CD1c-positive myeloid dendritic cell (primary cell): ENCODE data around the gene CHKA.

Experiments
- DNase-seq: peaks from one replicate; pipeline ENCODE4 v3.0.0-alpha.2; 2016; ENCODE audit errors: extremely low spot score

CHKA gene

DNA sequence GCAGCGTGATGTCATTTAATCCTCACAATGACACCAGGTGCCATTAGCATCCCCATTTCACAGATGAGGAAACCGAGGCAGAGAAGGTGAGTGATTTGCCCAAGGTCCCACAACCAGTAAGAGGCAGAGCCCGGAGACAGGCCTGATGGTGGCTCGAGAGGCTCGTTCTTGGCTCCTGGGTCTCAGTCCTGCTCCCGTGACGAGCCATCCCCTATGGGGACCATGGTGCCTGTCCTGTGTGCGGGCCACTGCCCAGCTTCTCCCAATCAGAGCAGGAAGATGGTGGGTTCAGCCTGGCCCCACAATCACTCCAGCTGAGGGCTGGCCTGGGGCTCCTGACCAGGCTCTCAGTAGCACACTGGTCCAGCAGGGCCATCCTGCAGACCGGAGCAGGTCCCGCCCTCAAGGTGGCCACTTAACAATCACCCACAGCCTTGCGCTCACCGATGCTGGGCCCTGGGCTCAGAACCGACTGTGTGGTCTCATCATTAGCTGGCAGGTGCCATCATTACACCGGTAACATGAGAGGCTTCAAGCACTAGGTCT is 107.5 kb downstream of the CHKA start:
- no peak for DNase-seq

DNA sequence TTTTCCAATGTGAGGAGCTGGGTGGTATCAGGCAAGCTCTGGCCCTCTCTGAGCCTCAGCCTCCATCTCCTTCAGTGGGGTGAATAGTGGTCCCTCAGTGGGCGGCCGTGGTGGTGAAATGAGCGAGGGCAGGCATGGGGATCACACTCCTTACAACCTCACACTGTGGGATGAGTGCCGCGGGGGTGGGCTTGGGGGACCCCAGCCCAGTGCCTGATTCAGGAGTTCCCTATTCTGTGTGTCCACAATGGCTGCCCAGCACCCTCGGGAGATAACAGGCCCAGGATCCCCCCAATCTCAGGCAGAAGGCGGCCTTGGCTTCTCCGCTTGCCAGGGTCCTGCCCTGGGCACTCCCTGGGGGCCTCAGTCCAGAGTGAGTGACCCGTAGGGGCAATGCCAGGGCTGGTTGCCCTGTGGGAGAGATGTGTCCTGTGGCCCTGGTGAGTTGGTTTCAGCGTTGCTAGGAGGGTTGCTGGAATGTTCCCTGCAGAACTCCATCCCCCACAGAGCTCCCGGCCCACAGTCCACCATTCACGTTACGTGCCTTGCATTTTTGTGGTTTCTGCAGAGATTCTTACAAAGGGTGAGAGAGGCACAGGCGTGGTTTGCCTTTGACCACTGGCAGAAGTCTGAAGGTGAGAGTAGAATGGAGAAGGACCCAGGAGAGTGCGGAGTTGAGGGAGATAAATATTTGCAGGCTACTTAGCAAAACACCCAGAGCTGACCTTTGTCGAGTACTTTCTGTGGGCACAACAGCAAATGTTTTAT is 108.2 kb downstream of the CHKA start:
- no peak for DNase-seq

DNA sequence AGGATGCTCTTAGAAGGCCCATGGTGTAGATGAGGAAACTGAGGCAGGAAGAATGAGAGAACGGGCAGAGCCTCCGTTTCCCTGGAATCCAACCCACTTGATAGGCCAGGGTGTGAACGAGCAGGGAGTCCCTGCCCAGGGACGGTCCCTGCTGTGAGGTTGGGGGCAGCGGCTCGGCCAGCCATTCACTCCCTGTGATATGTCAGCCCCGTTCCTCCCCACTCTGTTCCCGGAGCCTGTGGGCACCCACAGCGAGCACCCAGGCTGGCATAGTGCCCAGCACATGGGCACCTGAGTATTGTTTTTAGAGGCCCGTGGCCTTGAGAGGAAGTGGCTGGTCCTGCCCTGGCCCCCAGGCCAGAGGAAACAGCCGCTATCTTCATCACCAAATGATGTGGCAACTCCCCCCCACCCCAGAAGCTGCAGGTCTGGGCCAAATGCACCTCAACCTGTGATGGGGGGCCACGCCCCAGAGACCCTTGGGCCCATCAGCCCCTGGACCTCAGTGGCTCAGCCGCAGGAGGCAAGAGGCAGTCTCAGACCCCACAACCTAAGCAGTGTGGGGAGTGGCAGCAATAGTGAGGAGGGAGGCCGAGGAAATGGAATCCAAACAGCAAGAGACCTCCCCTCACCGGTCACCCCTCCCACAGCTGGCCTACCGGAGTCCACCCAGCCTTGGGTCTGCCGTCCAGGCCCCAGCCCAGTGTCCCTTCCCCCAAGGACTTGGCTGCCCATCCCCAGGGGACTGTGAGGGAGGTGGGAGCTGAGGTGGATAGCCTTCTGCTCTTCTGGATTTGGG is 108.9 kb downstream of the CHKA start:
- no peak for DNase-seq

DNA sequence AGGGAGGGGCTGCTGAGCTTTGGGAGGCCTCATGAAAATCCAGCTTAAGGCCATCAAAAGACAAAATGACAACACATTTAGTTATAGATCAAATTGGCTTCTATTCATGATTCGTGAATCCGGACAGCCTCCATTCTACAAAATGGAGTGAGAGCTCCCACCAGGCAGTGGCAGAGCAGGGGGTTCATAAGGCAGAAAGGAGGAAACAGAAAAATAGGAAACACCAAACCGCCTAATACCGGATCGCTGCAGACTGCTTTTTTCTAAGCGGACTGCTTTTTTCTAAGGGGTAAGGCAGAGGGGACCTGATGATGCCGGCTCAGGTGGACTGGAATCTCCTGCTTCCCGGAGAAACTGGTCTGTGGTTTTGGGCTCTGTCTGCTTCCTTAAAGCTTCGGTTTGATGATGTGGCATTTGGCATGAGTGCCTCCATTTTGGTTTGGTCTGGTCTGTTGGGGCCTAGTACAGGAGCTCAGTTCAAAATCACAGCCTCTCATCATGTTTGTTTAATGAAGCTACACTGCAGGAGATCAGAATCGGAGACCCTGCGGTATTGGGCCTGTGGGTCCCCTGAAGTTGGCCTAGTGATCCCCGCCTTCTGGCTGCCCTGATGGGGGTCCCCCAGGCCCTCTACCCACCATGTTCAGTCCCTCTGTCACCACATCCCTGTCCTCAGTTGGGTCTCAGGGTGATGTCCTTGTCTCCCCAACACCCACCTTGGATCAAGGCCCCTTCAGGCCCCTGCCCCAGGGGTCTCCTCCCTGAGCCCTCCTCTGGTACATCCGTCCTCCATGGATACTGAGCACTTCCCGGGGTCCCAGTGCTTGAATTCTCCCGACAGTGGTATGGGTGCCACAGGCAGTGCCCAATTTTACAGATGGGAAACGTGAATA is 109.9 kb downstream of the CHKA start:
- no peak for DNase-seq

DNA sequence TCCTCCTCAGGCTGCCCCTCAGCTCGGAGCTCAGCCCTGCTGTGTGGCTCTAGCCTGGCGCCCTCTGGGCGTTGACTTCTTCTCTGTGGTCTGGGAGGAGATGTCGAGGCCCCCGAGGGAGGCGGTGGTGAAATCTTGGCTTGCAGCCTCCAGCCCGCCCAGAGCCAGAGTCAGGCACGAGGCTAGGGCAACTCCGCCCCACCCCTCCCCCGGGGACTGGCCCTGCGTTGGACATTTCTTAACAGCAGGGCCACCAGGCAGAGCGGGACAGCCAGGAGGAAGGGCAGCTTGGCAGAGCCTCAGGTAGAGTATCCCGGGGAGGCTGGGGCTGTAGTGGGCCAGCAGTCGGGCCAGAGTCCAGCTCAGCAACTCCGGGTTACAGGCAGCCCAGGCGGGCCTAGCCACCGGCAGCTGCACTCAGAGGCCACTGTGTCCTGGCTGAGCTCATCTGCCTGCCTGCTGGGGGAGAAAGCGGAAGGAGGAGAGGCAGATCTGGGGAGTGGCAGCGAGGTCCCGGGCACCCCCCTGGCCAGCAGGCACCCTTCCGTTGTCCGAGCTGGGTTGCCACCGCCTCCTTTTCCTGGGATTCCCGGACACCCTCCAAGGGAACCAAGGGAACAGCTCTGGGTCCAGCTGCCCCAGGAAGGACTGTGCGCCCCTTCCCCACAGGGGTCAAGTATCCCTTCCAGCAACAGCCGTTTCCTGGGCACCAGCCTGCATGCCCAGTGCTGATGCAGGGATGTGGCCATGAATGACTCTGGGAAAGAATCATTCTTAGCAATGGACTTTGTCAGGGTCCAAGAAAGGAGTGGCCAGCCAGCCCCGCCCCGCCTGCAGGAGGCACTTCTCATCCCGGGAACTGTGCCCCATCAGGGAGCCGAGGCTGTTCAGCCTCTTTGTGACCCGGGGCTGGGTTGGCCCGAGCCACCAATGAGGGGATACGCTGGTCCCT is 110.8 kb downstream of the CHKA start, which contains the start of gene ALDH3B1:
Gene ALDH3B1 (plus strand): TSS at position 238 of the 952 bp plus-strand sequence. CDS start 4,971 bp downstream, outside the sequence.
- DNase-seq: peak; percentile 93

DNA sequence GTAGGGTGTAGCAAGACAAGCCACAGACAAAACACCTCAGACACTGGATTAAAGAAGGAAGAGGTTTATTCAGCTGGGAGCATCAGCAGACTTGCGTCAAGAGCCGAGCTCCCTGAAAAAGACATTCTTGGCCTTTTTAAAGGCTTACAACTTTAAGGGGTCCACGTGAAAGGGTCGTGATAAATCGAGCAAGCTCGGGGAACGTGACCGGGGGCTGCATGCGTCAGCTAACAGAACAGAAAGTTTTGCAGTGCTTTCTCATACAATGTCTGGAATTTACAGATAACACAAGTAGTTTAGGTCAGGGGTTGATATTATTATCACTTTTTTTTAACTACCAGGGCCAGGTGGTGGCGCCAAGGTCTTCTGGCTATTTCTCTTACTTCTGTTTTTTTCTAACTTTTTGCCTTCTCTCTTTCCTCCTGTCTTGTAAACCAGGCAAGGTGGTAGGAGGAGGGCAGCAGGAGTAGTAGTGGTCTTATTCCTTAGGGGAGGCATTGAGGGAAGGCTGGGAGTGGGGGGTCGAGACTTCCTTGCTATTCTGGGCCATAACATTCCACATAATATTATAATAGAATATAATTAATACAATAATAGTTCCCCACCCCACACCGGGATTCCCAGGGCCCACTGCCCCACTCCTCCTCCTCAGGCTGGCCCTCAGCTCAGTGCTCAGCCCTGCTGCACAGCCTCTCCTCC is 111.6 kb downstream of the CHKA start:
- DNase-seq: peak; percentile 26

DNA sequence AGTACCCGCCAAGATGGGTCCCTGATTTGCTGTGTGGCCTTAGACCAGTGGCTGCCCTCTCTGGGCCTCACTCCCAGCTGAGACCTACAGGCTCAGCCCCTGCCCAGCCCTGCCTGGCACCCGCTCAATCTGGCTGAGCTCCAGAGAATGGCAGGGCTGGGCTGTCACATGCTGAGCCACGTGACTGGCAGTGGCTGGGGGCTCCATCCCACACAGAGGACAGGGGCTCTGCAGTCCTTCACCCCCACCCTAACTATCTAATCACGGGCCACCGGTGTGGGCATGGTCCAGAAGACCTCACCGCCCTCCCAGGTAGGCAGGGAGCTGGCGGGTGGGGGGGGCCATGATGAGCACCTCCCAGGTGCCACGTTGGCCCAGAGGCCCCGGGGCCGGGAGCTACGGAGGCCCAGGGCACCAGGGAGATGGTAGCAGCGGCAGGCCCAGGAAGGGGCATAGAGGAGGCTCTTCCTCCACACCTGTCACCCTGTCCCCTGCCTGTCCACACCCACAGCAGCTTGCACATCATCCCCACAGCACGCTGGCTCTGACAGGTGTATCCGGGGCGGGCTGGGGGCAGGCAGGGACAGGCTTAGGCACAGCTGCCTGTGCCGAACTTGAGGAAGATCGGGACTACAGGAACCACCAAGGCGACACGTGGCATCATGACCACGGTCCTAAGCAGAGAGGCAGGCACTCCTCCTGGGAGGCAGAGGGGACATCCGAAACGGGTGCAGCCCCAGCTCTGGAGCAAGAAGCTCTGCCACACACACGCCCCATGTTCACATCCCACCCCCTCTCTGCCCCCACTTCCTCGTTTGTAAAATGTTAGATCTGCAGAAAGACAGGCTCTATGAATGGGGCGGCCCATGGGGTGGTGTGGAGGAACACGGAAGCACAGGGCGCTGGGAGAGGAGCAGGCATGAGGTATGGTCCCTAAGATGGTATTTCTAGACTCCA is 112.5 kb downstream of the CHKA start:
- DNase-seq: peak; percentile 87

DNA sequence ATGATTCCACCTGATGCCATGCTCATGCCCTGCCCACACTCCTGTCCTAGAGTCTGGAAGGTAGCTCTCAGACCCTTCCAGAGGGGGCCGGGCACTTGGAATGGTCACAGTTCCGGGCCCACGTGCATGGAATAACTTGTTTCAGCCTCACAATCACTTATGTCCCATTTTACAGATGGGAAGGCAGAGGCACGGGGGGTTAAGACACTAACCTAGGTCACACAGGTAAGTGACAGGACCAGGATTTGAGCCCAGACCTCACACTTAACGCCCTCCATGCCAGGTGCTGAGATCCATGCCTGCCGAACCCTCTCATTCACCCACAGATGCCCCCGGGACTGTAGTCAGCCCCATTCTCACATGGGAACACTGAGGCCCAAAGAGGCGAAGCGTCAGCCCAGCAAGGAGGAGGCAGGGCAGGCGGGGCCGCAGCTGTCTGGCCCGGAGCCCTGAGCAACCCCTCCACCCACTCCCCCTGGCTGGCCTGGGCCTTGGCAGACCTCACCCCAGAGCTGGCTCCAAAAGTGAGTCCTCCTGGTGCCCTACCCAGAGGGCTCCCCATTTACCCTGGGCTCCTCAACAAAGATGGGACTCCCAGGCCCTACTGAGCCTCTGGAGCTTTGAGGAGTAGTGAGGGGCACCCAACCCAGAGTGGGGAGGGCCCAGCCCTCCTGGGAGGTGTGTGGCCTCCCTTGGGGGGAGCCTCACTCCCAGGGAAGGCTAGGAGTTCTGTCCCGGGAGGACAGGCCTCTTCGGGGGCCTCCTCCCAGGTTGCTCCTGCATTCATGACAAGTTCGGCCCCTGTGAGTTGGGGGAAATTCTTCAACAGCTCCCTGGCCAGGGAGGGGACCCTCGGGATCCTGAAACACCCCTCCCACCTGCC is 113.4 kb downstream of the CHKA start:
- DNase-seq: no peak

DNA sequence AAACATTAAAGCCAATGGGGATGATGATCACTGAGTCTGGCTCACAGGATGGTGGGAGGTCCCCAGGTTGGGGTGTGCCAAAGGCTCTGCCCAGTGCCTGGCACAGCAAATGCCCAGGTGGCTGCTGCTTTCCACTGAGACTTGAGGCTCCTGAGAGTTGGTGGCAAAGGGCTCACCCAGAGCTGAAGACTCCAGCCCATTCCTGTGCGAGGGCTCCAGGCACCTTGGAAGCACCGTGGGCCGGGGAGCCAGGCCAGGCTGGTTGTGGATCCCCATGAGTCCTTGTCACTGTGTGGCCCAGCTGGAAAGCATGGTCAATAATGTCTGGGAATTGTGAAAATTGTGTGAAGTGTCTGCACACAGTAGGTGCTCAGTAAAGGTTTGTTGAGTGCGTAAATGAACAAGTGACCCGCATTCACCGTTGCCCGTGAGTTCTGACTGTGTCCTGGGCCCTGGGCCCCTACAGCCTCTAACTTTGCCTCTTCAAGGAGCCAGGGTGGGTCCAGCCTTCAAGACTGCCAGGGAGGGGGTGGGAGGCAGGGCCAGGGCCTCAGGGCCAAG is 114.5 kb downstream of the CHKA start:
- no peak for DNase-seq

DNA sequence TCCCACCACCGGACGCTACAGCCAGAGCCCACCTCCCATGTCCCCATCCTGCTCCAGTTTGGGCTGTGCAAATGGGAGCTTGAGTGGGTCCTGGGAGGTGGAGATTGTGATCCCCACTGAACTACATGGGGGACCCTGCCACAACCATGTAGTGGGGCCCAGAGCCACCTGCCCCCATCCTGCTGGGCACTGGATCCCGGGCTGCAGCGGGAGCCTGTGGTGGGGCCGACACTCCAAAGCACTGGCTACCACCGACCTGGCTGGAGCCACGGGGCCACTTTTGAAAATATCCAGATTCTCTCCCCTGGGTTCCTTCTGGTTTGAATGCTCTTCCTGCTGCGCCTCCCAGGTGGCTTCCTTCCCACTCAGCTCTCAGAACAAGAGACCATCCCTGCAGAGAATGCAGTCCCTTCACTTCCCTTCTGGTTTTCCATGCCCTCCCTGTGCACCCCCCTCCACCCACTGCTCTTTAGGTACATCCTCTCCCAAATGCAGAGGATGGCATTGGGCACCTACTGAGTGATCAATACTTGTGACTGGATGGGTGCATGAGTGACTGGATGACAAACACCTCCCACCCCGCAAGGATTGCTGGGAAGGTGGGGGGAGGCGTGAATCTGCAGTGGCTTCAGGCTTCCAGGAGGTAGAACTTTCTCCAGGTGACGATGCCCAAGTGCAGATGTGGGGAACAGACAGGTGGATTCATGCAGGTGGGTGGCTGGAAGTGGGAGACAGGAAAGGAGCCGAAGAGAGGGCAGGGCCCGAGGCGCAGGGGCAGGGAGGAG is 116.4 kb downstream of the CHKA start:
- no peak for DNase-seq

DNA sequence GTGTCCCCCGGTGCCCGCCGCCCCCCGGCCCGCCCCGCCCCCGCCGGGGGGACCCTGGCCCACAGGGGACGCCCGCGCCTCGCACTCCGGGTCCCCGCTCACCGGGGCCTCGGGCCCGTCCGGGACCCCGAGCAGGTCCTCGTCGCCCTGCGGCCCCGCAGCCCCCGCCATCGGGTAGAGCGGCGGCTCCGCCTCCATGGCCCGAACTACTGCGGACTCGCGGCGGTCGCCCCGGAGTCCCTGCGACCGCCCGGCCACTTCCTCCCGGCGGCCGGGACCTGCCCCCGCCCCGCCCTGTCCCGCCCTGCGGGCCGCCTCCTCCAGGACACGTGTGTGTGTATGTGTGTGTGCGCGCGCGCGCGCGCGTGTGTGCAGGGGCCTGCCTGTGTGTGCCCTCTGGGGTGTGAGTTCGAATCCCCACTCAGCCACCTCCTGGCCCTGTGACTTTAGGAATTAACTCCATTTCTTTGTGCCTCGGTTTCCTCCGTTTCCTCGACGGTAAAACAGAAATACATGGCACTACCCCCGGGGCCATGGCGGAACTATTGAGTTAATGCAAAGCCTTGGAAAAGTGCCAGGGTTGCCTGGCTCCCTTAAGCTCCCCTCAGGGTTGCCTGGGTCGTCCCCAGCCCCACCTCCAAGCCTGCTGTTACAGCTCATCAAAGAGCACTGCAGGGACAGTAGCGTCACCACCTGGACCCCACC is 117.2 kb downstream of the CHKA start, which contains the start of gene UNC93B1:
Gene UNC93B1 (minus strand): TSS at position 252 of the 705 bp plus-strand sequence. CDS start 54 bp downstream, at position 198.
- peak; percentile 92 for DNase-seq

DNA sequence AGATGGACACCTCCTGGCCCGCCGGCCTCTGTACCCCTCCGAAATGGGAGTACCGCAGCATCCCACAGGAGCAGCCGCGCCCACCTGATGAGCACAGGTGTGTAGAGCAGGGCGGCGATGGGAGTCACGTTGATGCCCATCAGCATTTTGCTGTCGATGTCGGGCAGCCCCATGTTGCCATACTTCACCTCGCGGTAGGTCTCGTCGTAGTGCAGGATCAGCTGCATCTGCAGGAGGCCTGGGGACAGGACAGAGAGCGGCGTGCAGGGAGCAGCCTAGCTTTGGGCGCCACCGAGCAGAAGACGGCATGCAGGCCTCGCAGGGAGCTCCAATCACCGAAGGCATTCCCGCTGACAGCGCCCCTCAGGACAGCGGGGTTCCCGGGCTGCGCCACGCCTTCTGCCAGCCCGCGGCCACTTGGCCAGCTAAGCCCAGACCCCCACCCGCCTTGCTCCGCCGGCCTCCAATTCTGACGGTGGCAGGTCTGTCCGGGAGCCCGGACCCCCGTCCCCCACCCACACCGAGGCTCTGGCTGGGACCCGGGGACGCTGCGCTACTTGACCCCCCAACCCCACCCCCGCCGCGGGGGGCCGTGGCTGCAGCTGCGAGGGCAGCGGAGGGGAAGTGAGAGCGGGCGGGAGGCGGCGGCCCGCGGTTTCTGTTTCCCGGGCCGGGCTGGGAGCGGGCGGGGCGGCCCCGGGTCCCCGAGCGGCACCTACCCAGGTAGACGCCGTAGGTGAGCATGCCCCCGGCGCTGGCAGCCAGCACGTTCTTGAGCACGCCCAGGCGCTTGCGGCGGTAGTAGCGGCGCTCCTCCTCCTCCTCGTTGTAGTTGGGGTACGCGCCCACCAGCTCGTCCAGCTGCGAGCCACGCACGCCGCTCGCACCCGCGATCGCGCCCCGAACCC is 118.0 kb downstream of the CHKA start:
- DNase-seq: peak; percentile 65
